Cardiac fibroblast (primary cell): ENCODE data around the gene TTYH3.

Experiments
- DNase-seq, 2 donors: peaks; one replicate each; pipeline versions ENCODE4 v3.0.0 to v3.0.0-alpha.2; 2010; ENCODE audit warnings: low read depth in 2 of 2
- H3K4me3 ChIP-seq, 2 donors: replicated peaks in 1 of 2; 1 replicate in 1 of 2; 2 replicates in 1 of 2; pipeline ENCODE4 v1.5.1; 2011; ENCODE audit warnings: low read depth in 2 of 2, low read length in 2 of 2, mild to moderate bottlenecking in 2 of 2, moderate library complexity in 1 of 2
- CTCF ChIP-seq: IDR thresholded peaks from one replicate; pipeline ENCODE4 v1.5.1; 2011; ENCODE audit warnings: low read depth, mild to moderate bottlenecking, low read length, inconsistent platforms

TTYH3 gene

GRCh38 chr7:2631946-2632732 lies at the start of gene TTYH3:
TSS of gene TTYH3 (plus strand) at chr7:2631986. CDS start at chr7:2632156, 170 bp downstream.
- peak within 1 kb of the TSS; percentile 81 to 92 for H3K4me3 ChIP-seq
- DNase-seq = no peak
- no peak for TF ChIP-seq CTCF

GRCh38 chr7:2582006-2582735 lies 49.6 kb upstream of the TTYH3 start:
- no peak for DNase-seq
- no peak for TF ChIP-seq CTCF
- no peak overlapping the region for H3K4me3 ChIP-seq

- DNase-seq = no peak
- no peak for TF ChIP-seq CTCF
- no peak overlapping the region for H3K4me3 ChIP-seq
These were observed 47.8 kb upstream of the TTYH3 start for GRCh38 chr7:2583798-2584580.

- TF ChIP-seq CTCF = no peak
- H3K4me3 ChIP-seq = no peak overlapping the region
- no peak for DNase-seq
These were observed 46.3 kb upstream of the TTYH3 start for GRCh38 chr7:2585446-2585845.

- H3K4me3 ChIP-seq = no peak overlapping the region
- DNase-seq = no peak
- no peak for TF ChIP-seq CTCF
These were observed 45.3 kb upstream of the TTYH3 start for GRCh38 chr7:2586326-2587020.

- no peak for DNase-seq
- H3K4me3 ChIP-seq = no peak overlapping the region
- TF ChIP-seq CTCF = no peak
These were observed 44.7 kb upstream of the TTYH3 start for GRCh38 chr7:2587134-2587533.
